NB4 (cell line): ENCODE results near the gene TNNC1.

Source experiments
- DNase-seq: peaks from one replicate; pipeline ENCODE4 v3.0.0; 2010; ENCODE audit warnings: low read depth
- H3K4me3 ChIP-seq: one replicate; pipeline ENCODE4 v1.5.1; 2011; ENCODE audit warnings: mild to moderate bottlenecking, low read depth, low read length, moderate library complexity
- CTCF ChIP-seq: IDR thresholded peaks from one replicate; pipeline ENCODE4 v1.5.1; 2012; ENCODE audit warnings: low read depth, low read length
- MAX ChIP-seq: IDR thresholded peaks from 2 replicates; pipeline ENCODE4 v1.6.1; 2011; ENCODE audit warnings: low read depth, low read length
- MYC ChIP-seq: IDR thresholded peaks from 2 replicates; pipeline ENCODE4 v1.6.1; 2011; ENCODE audit warnings: low read depth, low read length
- POLR2A ChIP-seq: IDR thresholded peaks from 2 replicates; pipeline ENCODE4 v1.6.1; 2011; ENCODE audit warnings: mild to moderate bottlenecking; ENCODE audit not compliant: insufficient read length; ENCODE audit errors: extremely low read depth

The TNNC1 gene

GRCh38 chr3:52402706-52403270, 51.1 kb downstream of the TNNC1 start:
- no peak for DNase-seq
- TF ChIP-seq MAX (no peak), MYC (no peak), CTCF (no peak), POLR2A (no peak)
- no peak overlapping the region for H3K4me3 ChIP-seq

- TF ChIP-seq POLR2A (no peak), MAX (no peak), CTCF (no peak), MYC (no peak)
- no peak overlapping the region for H3K4me3 ChIP-seq
- DNase-seq, result no peak
Measured at GRCh38 chr3:52402101-52402521, 51.7 kb downstream of the TNNC1 start.

GRCh38 chr3:52401551-52401950, 52.3 kb downstream of the TNNC1 start:
- no peak for DNase-seq
- H3K4me3 ChIP-seq, result no peak overlapping the region
- TF ChIP-seq POLR2A, result no peak
- TF ChIP-seq CTCF, result no peak
- no peak for TF ChIP-seq MYC
- TF ChIP-seq MAX, result no peak
